A549 (cell line): Measurements from ENCODE around the gene HES4. TPM values are rescaled to one million over a fixed set of nuclear protein-coding genes. Genes with fewer than 3 reads are reported as not detected.

Experiments used
- ATAC-seq, 2 experiments: fragments of 200-7000 bp in 1 of 2; fragments of >200 bp in 1 of 2; cut with Nextera tagmentation in 1 of 2; cut with Tn5 transposase in 1 of 2; 3 replicates each; pipeline versions ENCODE4 v1.8.0 to v1.9.1; 2018 to 2020; ENCODE audit warnings: mild to moderate bottlenecking in 1 of 2, moderate library complexity in 1 of 2
- CTCF ChIA-PET: fragments of 300-600 bp; sonication (Branson Sonifier 250); formaldehyde crosslinking; extraction: SDS; loops from one replicate; lab custom pipeline; 2021; ENCODE audit warnings: antibody characterized with exemption, inconsistent platforms; lab: Yijun Ruan, JAX
- POLR2A ChIA-PET: fragments of 350-600 bp; formaldehyde crosslinking; extraction: SDS; loops from one replicate; lab custom pipeline; 2021; ENCODE audit warnings: antibody characterized with exemption, inconsistent platforms; lab: Yijun Ruan, JAX
- DNase-seq, 2 experiments: peaks; one replicate each; pipeline versions ENCODE4 v3.0.0 to v3.0.0-alpha.2; 2011 to 2016; ENCODE audit warnings: low read depth in 1 of 2, low spot score in 1 of 2
- FAIRE-seq: peaks from 2 replicates; lab custom pipeline; 2011; peaks lifted over from hg19 to GRCh38; lab: Jason Lieb, UNC
- H3K27ac ChIP-seq, 2 experiments: fragments of >200 bp; sonication (Bioruptor Twin); formaldehyde crosslinking; 3 replicates each; pipeline ENCODE4 v1.5.1; 2016 to 2017
- H3K4me1 ChIP-seq: fragments of >200 bp; sonication (Bioruptor Twin); formaldehyde crosslinking; 3 replicates; pipeline ENCODE4 v1.6.1; 2016
- H3K4me2 ChIP-seq: fragments of >200 bp; sonication (Bioruptor Twin); formaldehyde crosslinking; 3 replicates; pipeline ENCODE4 v1.6.1; 2016
- H3K4me3 ChIP-seq: fragments of >200 bp; sonication (Bioruptor Twin); formaldehyde crosslinking; 3 replicates; pipeline ENCODE4 v1.5.1; 2016
- H3K9me3 ChIP-seq: fragments of >200 bp; sonication (Bioruptor Twin); formaldehyde crosslinking; 3 replicates; pipeline ENCODE4 v1.6.1; 2016
- CBX8 ChIP-seq: fragments of 200-600 bp; sonication (generic); IDR thresholded peaks from 2 replicates; pipeline ENCODE4 v1.6.1; 2016
- ESRRA ChIP-seq: fragments of 150-350 bp; IDR thresholded peaks from 2 replicates; pipeline ENCODE4 v1.6.1; 2014; ENCODE audit warnings: mild to moderate bottlenecking, low read length, borderline replicate concordance
- FOSB ChIP-seq: fragments of 250-450 bp; sonication (Bioruptor Pico); IDR thresholded peaks from 2 replicates; pipeline ENCODE4 v1.5.0; 2020; ENCODE audit warnings: mild to moderate bottlenecking, moderate library complexity
- HOXB13 ChIP-seq: fragments of 250-450 bp; sonication (Bioruptor Pico); IDR thresholded peaks from 2 replicates; pipeline ENCODE4 v1.5.0; 2020; ENCODE audit warnings: low read depth, mild to moderate bottlenecking, moderate library complexity
- HOXB5 ChIP-seq: fragments of 250-450 bp; sonication (Bioruptor Pico); IDR thresholded peaks from 2 replicates; pipeline ENCODE4 v1.5.0; 2020; ENCODE audit warnings: mild to moderate bottlenecking, moderate library complexity
- JUN ChIP-seq, 2 experiments: fragments of >200 bp; sonication (Bioruptor Twin); formaldehyde crosslinking; IDR thresholded peaks; 2 replicates in 1 of 2; 3 replicates in 1 of 2; pipeline ENCODE4 v1.6.1; 2016 to 2017
- JUNB ChIP-seq: fragments of >200 bp; sonication (Bioruptor Twin); formaldehyde crosslinking; IDR thresholded peaks from 2 replicates; pipeline ENCODE4 v1.6.1; 2016
- KDM1A ChIP-seq: fragments of 200-600 bp; sonication (generic); IDR thresholded peaks from 2 replicates; pipeline ENCODE4 v1.6.1; 2016; ENCODE audit warnings: low read depth, mild to moderate bottlenecking
- NFE2L2 ChIP-seq: fragments of 150-350 bp; conservative IDR thresholded peaks from 2 replicates; pipeline ENCODE4 v1.6.1; 2014; ENCODE audit warnings: low read length
- NR3C1 ChIP-seq: fragments of >200 bp; sonication (Bioruptor Twin); formaldehyde crosslinking; IDR thresholded peaks from 3 replicates; pipeline ENCODE4 v1.6.1; 2017
- POLR2A ChIP-seq: IDR thresholded peaks from 2 replicates; pipeline ENCODE4 v1.6.1; 2012; ENCODE audit warnings: mild to moderate bottlenecking, low read length
- RAD21 ChIP-seq, 2 experiments: fragments of >200 bp in 1 of 2; sonication (Bioruptor Twin) in 1 of 2; formaldehyde crosslinking in 1 of 2; IDR thresholded peaks in 1 of 2; conservative IDR thresholded peaks in 1 of 2; 2 replicates in 1 of 2; 3 replicates in 1 of 2; pipeline ENCODE4 v1.6.1; 2012 to 2018; ENCODE audit warnings: inconsistent platforms in 1 of 2
- RFX5 ChIP-seq: fragments of 450-650 bp; IDR thresholded peaks from 2 replicates; pipeline ENCODE4 v1.7.1; 2014; ENCODE audit warnings: antibody characterized with exemption, mild to moderate bottlenecking, moderate library complexity
- RNF2 ChIP-seq: fragments of 200-600 bp; sonication (generic); IDR thresholded peaks from 2 replicates; pipeline ENCODE4 v1.6.1; 2016; ENCODE audit warnings: low read depth, mild to moderate bottlenecking, antibody characterized with exemption, moderate library complexity, borderline replicate concordance
- SMC3 ChIP-seq: fragments of >200 bp; sonication (Bioruptor Twin); formaldehyde crosslinking; IDR thresholded peaks from 3 replicates; pipeline ENCODE4 v1.6.1; 2018; ENCODE audit warnings: inconsistent platforms
- TFCP2L1 ChIP-seq: fragments of 250-450 bp; sonication (Bioruptor Pico); IDR thresholded peaks from 2 replicates; pipeline ENCODE4 v1.5.0; 2021; ENCODE audit warnings: mild to moderate bottlenecking
- TP53 ChIP-seq: fragments of 250-450 bp; sonication (Bioruptor Pico); IDR thresholded peaks from 2 replicates; pipeline ENCODE4 v1.5.0; 2021; ENCODE audit warnings: mild to moderate bottlenecking, moderate library complexity
- ZFP36 ChIP-seq: fragments of 450-650 bp; IDR thresholded peaks from 2 replicates; pipeline ENCODE4 v1.6.1; 2014; ENCODE audit warnings: borderline replicate concordance; ENCODE audit not compliant: partially characterized antibody
- WGBS: methylation state at CpG from one replicate; pipeline ENCODE4 v1.1.6; 2017; ENCODE audit errors: missing lambda C conversion rate; 5-methylcytosine and 5-hydroxymethylcytosine counted together
- polyA plus RNA-seq, 4 experiments: library from polyadenylated mRNA; depleted of rRNA in 3 of 4; stranded (reverse); fragments of >200 nt; fragmentation: RNase III in 1 of 4; extraction: RNeasy Plus Mini Kit Qiagen cat#74134 plus additional on column Dnase treatment in 1 of 4; gene quantifications; 2 replicates in 3 of 4; 3 replicates in 1 of 4; pipeline ENCODE4 v1.2.3, GENCODE V29; 2011 to 2017
- TF ChIP-seq, protein P1 (sequence below): fragments of 250-450 bp; sonication (Bioruptor Pico); IDR thresholded peaks from 2 replicates; pipeline ENCODE4 v1.5.0; 2021; ENCODE audit warnings: mild to moderate bottlenecking, moderate library complexity, borderline replicate concordance
- TF ChIP-seq, protein P2 (sequence below): fragments of >200 bp; sonication (Bioruptor Twin); formaldehyde crosslinking; IDR thresholded peaks from 3 replicates; pipeline ENCODE4 v1.5.1; 2016
- TF ChIP-seq, protein P3 (sequence below): fragments of 450-650 bp; IDR thresholded peaks from 2 replicates; pipeline ENCODE4 v1.6.1; 2014; ENCODE audit warnings: antibody characterized with exemption
- TF ChIP-seq, protein P4 (sequence below): IDR thresholded peaks from 2 replicates; pipeline ENCODE4 v1.6.1; 2012; ENCODE audit warnings: low read depth, borderline replicate concordance
- TF ChIP-seq, protein P5 (sequence below): fragments of >200 bp; sonication (Bioruptor Twin); formaldehyde crosslinking; IDR thresholded peaks from 2 replicates; pipeline ENCODE4 v1.6.1; 2016
- TF ChIP-seq, protein P6 (sequence below): IDR thresholded peaks from 2 replicates; pipeline ENCODE4 v1.6.1; 2012
- TF ChIP-seq, protein P7 (sequence below): fragments of 250-450 bp; sonication (Bioruptor Pico); IDR thresholded peaks from 2 replicates; pipeline ENCODE4 v1.5.0; 2020; ENCODE audit warnings: low read depth, mild to moderate bottlenecking, moderate library complexity

The HES4 gene
- polyA plus RNA-seq, 2 of the 4 experiments (the other 2 are of a cell fraction), result 5.9 to 8.4 TPM

DNA sequence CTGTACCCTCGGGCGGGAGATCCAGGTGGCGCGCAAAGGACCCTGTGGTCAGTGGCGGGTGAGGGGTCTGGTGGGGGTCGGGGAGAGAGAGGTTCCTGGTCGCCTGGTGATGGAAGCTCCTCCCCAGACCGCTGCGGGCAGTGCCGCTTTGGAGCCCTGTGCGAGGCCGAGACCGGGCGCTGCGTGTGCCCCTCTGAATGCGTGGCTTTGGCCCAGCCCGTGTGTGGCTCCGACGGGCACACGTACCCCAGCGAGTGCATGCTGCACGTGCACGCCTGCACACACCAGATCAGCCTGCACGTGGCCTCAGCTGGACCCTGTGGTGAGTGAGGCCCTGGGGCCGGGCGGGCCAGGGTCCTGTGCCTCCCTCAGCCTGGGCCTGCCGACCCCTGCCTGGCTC lies 43.5 kb upstream of the HES4 start:
- TF ChIP-seq TFCP2L1 (CRISPR knock-in tag) (no peak), JUN (IDR thresholded peaks at IDR 0.05) (no peak), RNF2 (no peak), NR3C1 (no peak), ESRRA (no peak), SMC3 (no peak), KDM1A (no peak), FOSB (CRISPR knock-in tag) (no peak), RFX5 (no peak), HOXB5 (CRISPR knock-in tag) (no peak)
- TF ChIP-seq, protein P1, sequence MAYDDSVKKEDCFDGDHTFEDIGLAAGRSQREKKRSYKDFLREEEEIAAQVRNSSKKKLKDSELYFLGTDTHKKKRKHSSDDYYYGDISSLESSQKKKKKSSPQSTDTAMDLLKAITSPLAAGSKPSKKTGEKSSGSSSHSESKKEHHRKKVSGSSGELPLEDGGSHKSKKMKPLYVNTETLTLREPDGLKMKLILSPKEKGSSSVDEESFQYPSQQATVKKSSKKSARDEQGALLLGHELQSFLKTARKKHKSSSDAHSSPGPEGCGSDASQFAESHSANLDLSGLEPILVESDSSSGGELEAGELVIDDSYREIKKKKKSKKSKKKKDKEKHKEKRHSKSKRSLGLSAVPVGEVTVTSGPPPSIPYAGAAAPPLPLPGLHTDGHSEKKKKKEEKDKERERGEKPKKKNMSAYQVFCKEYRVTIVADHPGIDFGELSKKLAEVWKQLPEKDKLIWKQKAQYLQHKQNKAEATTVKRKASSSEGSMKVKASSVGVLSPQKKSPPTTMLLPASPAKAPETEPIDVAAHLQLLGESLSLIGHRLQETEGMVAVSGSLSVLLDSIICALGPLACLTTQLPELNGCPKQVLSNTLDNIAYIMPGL (CRISPR knock-in tag), result no peak
- TF ChIP-seq, protein P2, sequence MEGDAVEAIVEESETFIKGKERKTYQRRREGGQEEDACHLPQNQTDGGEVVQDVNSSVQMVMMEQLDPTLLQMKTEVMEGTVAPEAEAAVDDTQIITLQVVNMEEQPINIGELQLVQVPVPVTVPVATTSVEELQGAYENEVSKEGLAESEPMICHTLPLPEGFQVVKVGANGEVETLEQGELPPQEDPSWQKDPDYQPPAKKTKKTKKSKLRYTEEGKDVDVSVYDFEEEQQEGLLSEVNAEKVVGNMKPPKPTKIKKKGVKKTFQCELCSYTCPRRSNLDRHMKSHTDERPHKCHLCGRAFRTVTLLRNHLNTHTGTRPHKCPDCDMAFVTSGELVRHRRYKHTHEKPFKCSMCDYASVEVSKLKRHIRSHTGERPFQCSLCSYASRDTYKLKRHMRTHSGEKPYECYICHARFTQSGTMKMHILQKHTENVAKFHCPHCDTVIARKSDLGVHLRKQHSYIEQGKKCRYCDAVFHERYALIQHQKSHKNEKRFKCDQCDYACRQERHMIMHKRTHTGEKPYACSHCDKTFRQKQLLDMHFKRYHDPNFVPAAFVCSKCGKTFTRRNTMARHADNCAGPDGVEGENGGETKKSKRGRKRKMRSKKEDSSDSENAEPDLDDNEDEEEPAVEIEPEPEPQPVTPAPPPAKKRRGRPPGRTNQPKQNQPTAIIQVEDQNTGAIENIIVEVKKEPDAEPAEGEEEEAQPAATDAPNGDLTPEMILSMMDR, result no peak
- TF ChIP-seq, protein P3, sequence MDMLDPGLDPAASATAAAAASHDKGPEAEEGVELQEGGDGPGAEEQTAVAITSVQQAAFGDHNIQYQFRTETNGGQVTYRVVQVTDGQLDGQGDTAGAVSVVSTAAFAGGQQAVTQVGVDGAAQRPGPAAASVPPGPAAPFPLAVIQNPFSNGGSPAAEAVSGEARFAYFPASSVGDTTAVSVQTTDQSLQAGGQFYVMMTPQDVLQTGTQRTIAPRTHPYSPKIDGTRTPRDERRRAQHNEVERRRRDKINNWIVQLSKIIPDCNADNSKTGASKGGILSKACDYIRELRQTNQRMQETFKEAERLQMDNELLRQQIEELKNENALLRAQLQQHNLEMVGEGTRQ, result no peak
- TF ChIP-seq, protein P4, sequence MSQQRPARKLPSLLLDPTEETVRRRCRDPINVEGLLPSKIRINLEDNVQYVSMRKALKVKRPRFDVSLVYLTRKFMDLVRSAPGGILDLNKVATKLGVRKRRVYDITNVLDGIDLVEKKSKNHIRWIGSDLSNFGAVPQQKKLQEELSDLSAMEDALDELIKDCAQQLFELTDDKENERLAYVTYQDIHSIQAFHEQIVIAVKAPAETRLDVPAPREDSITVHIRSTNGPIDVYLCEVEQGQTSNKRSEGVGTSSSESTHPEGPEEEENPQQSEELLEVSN, result no peak
- TF ChIP-seq, all 56 proteins: peak for 0
- H3K4me2 ChIP-seq, result no peak overlapping the region
- FAIRE-seq, result no peak
- WGBS, result 93% methylated on average over 14 of the region's 27 CpGs
- H3K4me3 ChIP-seq, result no peak overlapping the region
- H3K4me1 ChIP-seq, result peaks cover 9% of the 10 kb centered on the region
- CTCF ChIA-PET, result no interaction called here
- POLR2A ChIA-PET, result no interaction called here
- no peak for DNase-seq
- H3K9me3 ChIP-seq, result no peaks in the 10 kb centered on the region
- no peak for ATAC-seq
- no peak overlapping the region for H3K27ac ChIP-seq

DNA sequence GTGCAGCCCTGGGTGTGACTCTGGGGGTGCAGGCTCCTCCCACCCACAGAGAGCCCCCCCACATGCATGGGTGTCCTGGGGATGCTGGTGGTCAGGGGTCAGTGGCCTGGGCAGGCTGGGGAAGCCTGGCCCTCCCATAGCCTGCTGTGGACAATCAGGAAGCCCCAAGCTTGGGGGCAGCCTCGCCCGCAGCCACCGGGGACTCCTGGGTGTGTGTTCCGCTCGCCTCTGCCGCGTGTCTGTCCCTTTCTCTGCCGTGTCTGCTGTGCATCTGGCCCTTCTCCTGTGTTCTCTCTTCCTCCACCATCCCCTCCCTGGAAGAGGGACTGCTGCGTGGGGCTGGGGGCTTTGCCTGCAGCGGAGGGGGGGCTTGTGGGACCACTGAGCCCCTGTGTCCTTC lies 42.9 kb upstream of the HES4 start:
- Histone ChIP-seq H3K4me1 (peaks cover 9% of the 10 kb centered on the region), H3K9me3 (no peaks in the 10 kb centered on the region), H3K4me2 (no peak overlapping the region), H3K27ac (no peak overlapping the region), H3K4me3 (no peak overlapping the region)
- ATAC-seq, result no peak
- DNase-seq, result no peak
- FAIRE-seq, result no peak
- 100% methylated on average over 8 of the region's 10 CpGs for WGBS
- POLR2A ChIA-PET, result no interaction called here
- TF ChIP-seq, protein P2, result no peak
- TF ChIP-seq, protein P5, sequence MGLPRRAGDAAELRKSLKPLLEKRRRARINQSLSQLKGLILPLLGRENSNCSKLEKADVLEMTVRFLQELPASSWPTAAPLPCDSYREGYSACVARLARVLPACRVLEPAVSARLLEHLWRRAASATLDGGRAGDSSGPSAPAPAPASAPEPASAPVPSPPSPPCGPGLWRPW, result no peak
- TF ChIP-seq HOXB13 (CRISPR knock-in tag), result no peak
- TF ChIP-seq RAD21 (conservative IDR thresholded peaks at IDR 0.05 in 1 of 2, IDR thresholded peaks at IDR 0.05 in 1 of 2), result no peak
- TF ChIP-seq, protein P3, result no peak
- TF ChIP-seq JUNB, result no peak
- no peak for TF ChIP-seq POLR2A
- no peak for TF ChIP-seq NFE2L2
- TF ChIP-seq CBX8, result no peak
- TF ChIP-seq, protein P6, sequence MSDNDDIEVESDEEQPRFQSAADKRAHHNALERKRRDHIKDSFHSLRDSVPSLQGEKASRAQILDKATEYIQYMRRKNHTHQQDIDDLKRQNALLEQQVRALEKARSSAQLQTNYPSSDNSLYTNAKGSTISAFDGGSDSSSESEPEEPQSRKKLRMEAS, result no peak
- no peak for TF ChIP-seq ZFP36
- TF ChIP-seq, protein P7, sequence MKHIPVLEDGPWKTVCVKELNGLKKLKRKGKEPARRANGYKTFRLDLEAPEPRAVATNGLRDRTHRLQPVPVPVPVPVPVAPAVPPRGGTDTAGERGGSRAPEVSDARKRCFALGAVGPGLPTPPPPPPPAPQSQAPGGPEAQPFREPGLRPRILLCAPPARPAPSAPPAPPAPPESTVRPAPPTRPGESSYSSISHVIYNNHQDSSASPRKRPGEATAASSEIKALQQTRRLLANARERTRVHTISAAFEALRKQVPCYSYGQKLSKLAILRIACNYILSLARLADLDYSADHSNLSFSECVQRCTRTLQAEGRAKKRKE (CRISPR knock-in tag), result no peak
- TF ChIP-seq TP53, result no peak
- CTCF ChIA-PET, result no interaction called here
